Trophoblast cell (in vitro differentiated cells and primary cell): ENCODE results near the gene ADARB2.

ENCODE experiments used
- DNase-seq, 2 donors: peaks; one replicate each; pipeline ENCODE4 v3.0.0-alpha.2; 2016
- H2AFZ ChIP-seq: 2 replicates; pipeline ENCODE4 v1.6.1; 2013; ENCODE audit warnings: low read length, moderate library complexity, mild to moderate bottlenecking; ENCODE audit not compliant: insufficient read depth, poor library complexity
- H2AK5ac ChIP-seq: 2 replicates; pipeline ENCODE4 v1.6.1; 2013; ENCODE audit warnings: mild to moderate bottlenecking, low read length
- H2BK120ac ChIP-seq: 2 replicates; pipeline ENCODE4 v1.6.1; 2013; ENCODE audit warnings: low read length, mild to moderate bottlenecking, moderate library complexity; ENCODE audit not compliant: insufficient read depth, poor library complexity
- H2BK12ac ChIP-seq: 2 replicates; pipeline ENCODE4 v1.6.1; 2013; ENCODE audit warnings: mild to moderate bottlenecking, low read length, moderate library complexity
- H2BK5ac ChIP-seq: 2 replicates; pipeline ENCODE4 v1.6.1; 2013; ENCODE audit warnings: low read length, low read depth, moderate library complexity, mild to moderate bottlenecking; ENCODE audit not compliant: poor library complexity
- H3K14ac ChIP-seq: 2 replicates; pipeline ENCODE4 v1.6.1; 2013; ENCODE audit warnings: mild to moderate bottlenecking, low read length
- H3K18ac ChIP-seq: 2 replicates; pipeline ENCODE4 v1.6.1; 2013; ENCODE audit warnings: mild to moderate bottlenecking, low read length
- H3K23ac ChIP-seq: 2 replicates; pipeline ENCODE4 v1.6.1; 2013; ENCODE audit warnings: low read length
- H3K27ac ChIP-seq: 2 replicates; pipeline ENCODE4 v1.5.1; 2013; ENCODE audit warnings: low read depth, mild to moderate bottlenecking, inconsistent platforms, low read length, moderate library complexity
- H3K27me3 ChIP-seq: 2 replicates; pipeline ENCODE4 v1.6.1; 2013; ENCODE audit warnings: inconsistent platforms, mild to moderate bottlenecking, low read length, moderate library complexity; ENCODE audit not compliant: insufficient read depth
- H3K36me3 ChIP-seq, 2 experiments: 1 replicate in 1 of 2; 2 replicates in 1 of 2; pipeline ENCODE4 v1.6.1; 2013; ENCODE audit warnings: low read length in 2 of 2, mild to moderate bottlenecking in 2 of 2, moderate library complexity in 1 of 2; ENCODE audit not compliant: insufficient read depth in 2 of 2, control insufficient read depth in 1 of 2
- H3K4ac ChIP-seq: 2 replicates; pipeline ENCODE4 v1.6.1; 2013; ENCODE audit warnings: low read depth, mild to moderate bottlenecking, low read length, moderate library complexity
- H3K4me1 ChIP-seq, 2 experiments: 1 replicate in 1 of 2; 2 replicates in 1 of 2; pipeline ENCODE4 v1.6.1; 2013; ENCODE audit warnings: low read length in 2 of 2, mild to moderate bottlenecking in 2 of 2, moderate library complexity in 1 of 2; ENCODE audit not compliant: insufficient read depth in 2 of 2, control insufficient read depth in 1 of 2
- H3K4me2 ChIP-seq: 2 replicates; pipeline ENCODE4 v1.6.1; 2013; ENCODE audit warnings: inconsistent platforms, mild to moderate bottlenecking, low read length, moderate library complexity
- H3K4me3 ChIP-seq: 2 replicates; pipeline ENCODE4 v1.5.1; 2013; ENCODE audit warnings: mild to moderate bottlenecking, low read depth, low read length, inconsistent platforms
- H3K79me1 ChIP-seq: one replicate; pipeline ENCODE4 v1.6.1; 2013; ENCODE audit warnings: low read length
- H3K79me2 ChIP-seq: 2 replicates; pipeline ENCODE4 v1.6.1; 2013; ENCODE audit warnings: low read length, mild to moderate bottlenecking; ENCODE audit not compliant: control insufficient read depth, insufficient read depth, poor library complexity
- H3K9ac ChIP-seq: 2 replicates; pipeline ENCODE4 v1.6.1; 2013; ENCODE audit warnings: mild to moderate bottlenecking, low read length
- H3K9me3 ChIP-seq: 2 replicates; pipeline ENCODE4 v1.6.1; 2013; ENCODE audit warnings: low read depth, mild to moderate bottlenecking, control low read depth, inconsistent platforms, low read length; ENCODE audit not compliant: insufficient read depth
- H4K12ac ChIP-seq: 2 replicates; pipeline ENCODE4 v1.6.1; 2013; ENCODE audit warnings: low read depth, mild to moderate bottlenecking, low read length, moderate library complexity
- H4K8ac ChIP-seq: 2 replicates; pipeline ENCODE4 v1.6.1; 2013; ENCODE audit warnings: low read depth, mild to moderate bottlenecking, low read length, moderate library complexity
- H4K91ac ChIP-seq: one replicate; pipeline ENCODE4 v1.6.1; 2013; ENCODE audit warnings: low read depth, mild to moderate bottlenecking, low read length, moderate library complexity
- WGBS: extraction: QIAGEN DNeasy Blood & Tissue Kit; methylation state at CpG from one replicate; pipeline ENCODE4 v1.1.7; 2013; ENCODE audit warnings: missing lambda C conversion rate; ENCODE audit not compliant: insufficient read length, insufficient coverage; ENCODE audit errors: extremely low coverage; 5-methylcytosine and 5-hydroxymethylcytosine counted together

The ADARB2 gene

DNA sequence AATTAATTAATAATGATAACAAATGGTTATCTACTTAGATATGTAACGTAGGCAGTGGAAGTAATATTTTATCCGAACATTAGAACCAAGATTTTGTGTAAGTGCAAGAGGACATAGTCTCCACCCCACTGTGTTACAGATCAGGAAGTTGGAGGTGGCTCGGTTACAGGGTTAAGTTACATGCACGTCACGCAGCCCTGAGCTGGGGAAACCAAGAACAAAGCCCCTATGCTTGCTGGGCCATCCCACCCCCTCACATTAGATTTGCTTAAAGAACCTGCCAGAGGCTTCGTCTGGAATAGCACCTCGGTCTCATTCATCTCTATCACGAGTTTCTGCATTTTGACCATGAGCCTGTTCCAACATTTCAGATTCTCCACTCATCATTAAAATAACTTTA is 214.1 kb downstream of the ADARB2 start:
- Histone ChIP-seq H2BK5ac (no peak overlapping the region), H3K4me1 (no peaks in the 10 kb centered on the region), H3K14ac (no peak overlapping the region), H4K91ac (no peak overlapping the region), H3K79me1 (no peaks in the 10 kb centered on the region), H3K36me3 (no peaks in the 10 kb centered on the region), H3K18ac (no peak overlapping the region), H3K9ac (no peak overlapping the region), H2BK120ac (no peak overlapping the region), H3K79me2 (no peaks in the 10 kb centered on the region), H3K27me3 (no peaks in the 10 kb centered on the region), H4K12ac (no peak overlapping the region), H3K4me2 (no peak overlapping the region), H4K8ac (no peak overlapping the region), H3K23ac (no peak overlapping the region), H2AFZ (no peak overlapping the region), H3K4ac (no peak overlapping the region), H3K4me3 (no peak overlapping the region), H2AK5ac (no peak overlapping the region), H3K27ac (no peak overlapping the region), H2BK12ac (no peak overlapping the region), H3K9me3 (peaks cover 9% of the 10 kb centered on the region)
- WGBS: no CpG with 5 or more reads among the region's 8 CpGs
- DNase-seq: no peak

DNA sequence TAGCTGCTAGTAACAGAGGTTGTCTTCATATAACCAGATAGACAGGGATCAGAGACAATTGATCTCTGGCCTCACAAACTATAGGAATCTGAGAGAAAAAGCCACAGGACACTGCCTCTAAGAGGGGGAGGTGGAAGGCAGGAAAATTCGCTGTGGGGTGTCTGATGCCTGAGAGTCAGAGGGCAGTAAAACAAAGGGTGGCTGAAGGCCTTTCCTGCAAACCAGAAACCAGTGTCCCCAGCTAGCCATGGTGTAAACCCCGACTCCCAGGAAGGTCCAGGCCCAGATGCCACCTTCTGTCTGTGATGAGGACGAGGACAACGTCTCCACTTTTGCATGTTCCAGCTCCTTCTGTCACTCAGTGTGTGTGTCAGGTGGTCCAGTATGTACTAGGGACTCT is 215.1 kb downstream of the ADARB2 start:
- Histone ChIP-seq H3K9ac (no peak overlapping the region), H3K36me3 (no peaks in the 10 kb centered on the region), H3K18ac (no peak overlapping the region), H3K27me3 (no peaks in the 10 kb centered on the region), H3K23ac (no peak overlapping the region), H3K79me1 (no peaks in the 10 kb centered on the region), H3K79me2 (no peaks in the 10 kb centered on the region), H3K27ac (no peak overlapping the region), H3K9me3 (peaks cover 9% of the 10 kb centered on the region), H3K14ac (no peak overlapping the region), H2BK120ac (no peak overlapping the region), H4K8ac (no peak overlapping the region), H3K4ac (no peak overlapping the region), H3K4me3 (no peak overlapping the region), H3K4me1 (no peaks in the 10 kb centered on the region), H4K12ac (no peak overlapping the region), H2AFZ (no peak overlapping the region), H2AK5ac (no peak overlapping the region), H3K4me2 (no peak overlapping the region), H2BK5ac (no peak overlapping the region), H4K91ac (no peak overlapping the region), H2BK12ac (no peak overlapping the region)
- DNase-seq: no peak
- no CpG with 5 or more reads among the region's 4 CpGs for WGBS

DNA sequence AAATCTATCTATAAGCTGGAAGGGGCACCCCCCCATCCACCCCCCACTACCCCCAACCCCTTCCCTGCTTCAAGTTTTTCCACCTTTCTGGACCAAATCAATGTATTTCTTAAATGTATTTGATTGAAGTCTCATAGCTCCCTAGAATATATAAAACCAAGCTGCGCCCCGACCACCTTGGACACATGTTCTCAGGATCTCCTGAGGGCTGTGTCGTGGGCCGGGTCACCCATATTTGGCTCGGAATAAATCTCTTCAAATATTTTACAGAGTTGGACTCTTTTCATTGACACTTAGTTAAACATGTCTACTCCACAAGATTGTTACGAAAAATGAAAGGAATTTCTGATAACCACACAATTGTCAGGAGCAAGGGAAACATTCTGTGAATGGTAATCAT is 215.6 kb downstream of the ADARB2 start:
- no peak overlapping the region for H4K8ac ChIP-seq
- no peak overlapping the region for H2BK12ac ChIP-seq
- H3K27me3 ChIP-seq: no peaks in the 10 kb centered on the region
- no peak overlapping the region for H4K91ac ChIP-seq
- no peak for DNase-seq
- peaks cover 9% of the 10 kb centered on the region for H3K9me3 ChIP-seq
- H3K14ac ChIP-seq: no peak overlapping the region
- H3K9ac ChIP-seq: no peak overlapping the region
- no peak overlapping the region for H3K4ac ChIP-seq
- no peak overlapping the region for H3K27ac ChIP-seq
- H2BK120ac ChIP-seq: no peak overlapping the region
- no CpG with 5 or more reads among the region's 6 CpGs for WGBS
- H3K18ac ChIP-seq: no peak overlapping the region
- H2BK5ac ChIP-seq: no peak overlapping the region
- H3K23ac ChIP-seq: no peak overlapping the region
- no peak overlapping the region for H3K4me3 ChIP-seq
- no peak overlapping the region for H3K4me2 ChIP-seq
- H2AK5ac ChIP-seq: no peak overlapping the region
- H2AFZ ChIP-seq: no peak overlapping the region
- no peaks in the 10 kb centered on the region for H3K4me1 ChIP-seq
- no peaks in the 10 kb centered on the region for H3K36me3 ChIP-seq
- no peaks in the 10 kb centered on the region for H3K79me2 ChIP-seq
- H3K79me1 ChIP-seq: no peaks in the 10 kb centered on the region
- H4K12ac ChIP-seq: no peak overlapping the region

DNA sequence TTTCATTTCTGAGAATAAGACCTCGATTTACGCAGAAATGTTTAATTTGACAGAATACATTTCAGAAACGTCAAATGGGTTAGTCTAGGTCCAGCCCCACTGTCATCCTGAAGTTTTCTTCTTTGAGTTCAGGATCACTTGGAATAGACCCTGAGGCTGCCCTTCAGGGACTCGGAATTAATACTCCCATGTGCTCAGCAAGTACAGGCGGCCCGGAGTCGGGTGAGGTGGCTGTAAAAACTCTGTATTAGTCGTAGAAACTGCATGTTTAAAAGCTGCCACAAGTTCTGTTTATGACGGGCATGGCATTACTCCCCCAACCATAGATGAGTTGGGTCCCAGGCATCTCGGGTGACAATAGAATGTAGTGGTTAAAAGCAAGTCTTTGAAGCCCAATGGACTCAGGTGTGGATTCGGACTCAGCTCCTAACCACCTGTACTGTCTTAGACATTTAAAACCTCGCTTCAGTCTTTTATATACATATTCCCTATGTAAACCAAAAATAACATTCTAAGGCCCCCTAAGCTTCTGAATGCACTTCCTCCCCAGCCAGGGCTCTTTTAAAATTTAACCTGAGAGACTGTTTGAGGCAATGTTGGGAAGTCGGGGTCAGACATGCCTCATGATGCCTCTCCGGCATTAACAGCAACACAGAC is 216.3 kb downstream of the ADARB2 start:
- Histone ChIP-seq H3K4me3 (no peak overlapping the region), H4K91ac (no peak overlapping the region), H3K14ac (no peak overlapping the region), H2AK5ac (no peak overlapping the region), H3K9ac (no peak overlapping the region), H3K23ac (no peak overlapping the region), H3K27me3 (no peaks in the 10 kb centered on the region), H3K27ac (no peak overlapping the region), H2BK120ac (no peak overlapping the region), H2BK12ac (no peak overlapping the region), H3K18ac (no peak overlapping the region), H4K12ac (no peak overlapping the region), H3K79me2 (no peaks in the 10 kb centered on the region), H3K4ac (no peak overlapping the region), H2AFZ (no peak overlapping the region), H3K4me1 (no peaks in the 10 kb centered on the region), H3K79me1 (no peaks in the 10 kb centered on the region), H3K36me3 (no peaks in the 10 kb centered on the region), H4K8ac (no peak overlapping the region), H3K9me3 (peaks cover 9% of the 10 kb centered on the region), H3K4me2 (no peak overlapping the region), H2BK5ac (no peak overlapping the region)
- no CpG with 5 or more reads among the region's 14 CpGs for WGBS
- DNase-seq: no peak
